ENCODE results near the gene SLC39A11.

- TF ChIP-seq, protein P1, sequence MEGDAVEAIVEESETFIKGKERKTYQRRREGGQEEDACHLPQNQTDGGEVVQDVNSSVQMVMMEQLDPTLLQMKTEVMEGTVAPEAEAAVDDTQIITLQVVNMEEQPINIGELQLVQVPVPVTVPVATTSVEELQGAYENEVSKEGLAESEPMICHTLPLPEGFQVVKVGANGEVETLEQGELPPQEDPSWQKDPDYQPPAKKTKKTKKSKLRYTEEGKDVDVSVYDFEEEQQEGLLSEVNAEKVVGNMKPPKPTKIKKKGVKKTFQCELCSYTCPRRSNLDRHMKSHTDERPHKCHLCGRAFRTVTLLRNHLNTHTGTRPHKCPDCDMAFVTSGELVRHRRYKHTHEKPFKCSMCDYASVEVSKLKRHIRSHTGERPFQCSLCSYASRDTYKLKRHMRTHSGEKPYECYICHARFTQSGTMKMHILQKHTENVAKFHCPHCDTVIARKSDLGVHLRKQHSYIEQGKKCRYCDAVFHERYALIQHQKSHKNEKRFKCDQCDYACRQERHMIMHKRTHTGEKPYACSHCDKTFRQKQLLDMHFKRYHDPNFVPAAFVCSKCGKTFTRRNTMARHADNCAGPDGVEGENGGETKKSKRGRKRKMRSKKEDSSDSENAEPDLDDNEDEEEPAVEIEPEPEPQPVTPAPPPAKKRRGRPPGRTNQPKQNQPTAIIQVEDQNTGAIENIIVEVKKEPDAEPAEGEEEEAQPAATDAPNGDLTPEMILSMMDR (conservative IDR thresholded peaks at IDR 0.05; ENCODE audit: low read depth, low read length), result no peak
- no peak for TF ChIP-seq EZH2 (IDR thresholded peaks at IDR 0.05; ENCODE audit: borderline replicate concordance, low read depth, low read length, poor library complexity, severe bottlenecking)
These were observed 401.5 kb downstream of the SLC39A11 start for GRCh38 chr17:72691017-72691416.
